ENCODE measurements around the gene FGD6. TPM values are rescaled to one million over a fixed set of nuclear protein-coding genes. Genes with fewer than 3 reads are reported as not detected.

FGD6 gene
- total RNA-seq, 3 donors from 2014 or later: 5.6 to 28.0 (median 13.1) TPM

DNA sequence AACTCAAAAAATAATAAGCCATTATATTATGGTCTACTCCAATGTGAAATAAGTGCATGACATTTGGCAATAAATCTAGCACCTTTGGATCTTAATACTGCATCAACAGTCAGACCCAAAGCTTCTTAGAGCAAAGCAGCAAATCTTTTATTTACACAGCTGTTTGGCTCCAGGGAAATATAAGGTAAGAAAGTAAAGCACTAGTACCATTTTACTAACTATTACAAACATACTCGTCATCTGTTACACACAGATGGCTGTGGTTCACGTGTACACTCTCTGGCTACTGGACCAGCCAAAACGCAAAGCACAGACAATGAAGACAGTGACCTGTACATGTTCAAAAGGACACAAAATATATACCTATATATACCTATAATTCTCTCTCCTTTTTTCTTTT, 2.8 kb downstream of the FGD6 start:
- no peak for DNase-seq (ENCODE audit: low spot score in 2 of 2)
- no peaks in the 10 kb centered on the region for H3K9me3 ChIP-seq
- no peaks in the 10 kb centered on the region for H3K36me3 ChIP-seq
- TF ChIP-seq POLR2A (IDR thresholded peaks at IDR 0.05) (no peak), POLR2AphosphoS5 (IDR thresholded peaks at IDR 0.05) (no peak), CTCF (IDR thresholded peaks at IDR 0.05) (no peak)
- H3K4me1 ChIP-seq: no peaks in the 10 kb centered on the region
- no peak overlapping the region for H3K4me3 ChIP-seq
- intact Hi-C loops (cut with DNase I; ENCODE audit: low total_unique reads): no loop called here
- no peak overlapping the region for H3K27ac ChIP-seq
- no peaks in the 10 kb centered on the region for H3K27me3 ChIP-seq

DNA sequence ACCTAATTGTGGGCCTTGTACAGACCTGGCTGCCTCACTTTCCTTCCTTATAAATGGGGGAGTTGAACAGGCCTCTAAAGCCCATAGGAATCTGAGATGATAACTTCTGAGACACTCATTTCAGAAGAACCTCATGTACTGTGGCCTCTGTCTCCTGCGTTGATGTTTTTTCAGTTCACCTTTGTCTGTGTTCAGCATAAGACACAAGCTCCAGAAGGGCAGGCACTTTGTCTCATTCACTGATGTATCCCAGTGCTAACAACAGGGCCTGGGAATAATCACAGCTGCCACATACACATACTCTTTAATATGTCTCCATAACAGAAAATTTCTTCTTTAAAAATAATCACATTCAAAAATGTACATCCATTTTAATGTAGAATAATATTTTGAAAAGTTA, 3.3 kb downstream of the FGD6 start:
- intact Hi-C loops (cut with DNase I; ENCODE audit: low total_unique reads): no loop called here
- Histone ChIP-seq H3K27ac (no peak overlapping the region), H3K36me3 (no peaks in the 10 kb centered on the region), H3K27me3 (no peaks in the 10 kb centered on the region), H3K4me1 (no peaks in the 10 kb centered on the region), H3K4me3 (no peak overlapping the region), H3K9me3 (no peaks in the 10 kb centered on the region)
- no peak for DNase-seq (ENCODE audit: low spot score in 2 of 2)
- TF ChIP-seq CTCF (IDR thresholded peaks at IDR 0.05) (no peak), POLR2AphosphoS5 (IDR thresholded peaks at IDR 0.05) (no peak), POLR2A (IDR thresholded peaks at IDR 0.05) (no peak)

DNA sequence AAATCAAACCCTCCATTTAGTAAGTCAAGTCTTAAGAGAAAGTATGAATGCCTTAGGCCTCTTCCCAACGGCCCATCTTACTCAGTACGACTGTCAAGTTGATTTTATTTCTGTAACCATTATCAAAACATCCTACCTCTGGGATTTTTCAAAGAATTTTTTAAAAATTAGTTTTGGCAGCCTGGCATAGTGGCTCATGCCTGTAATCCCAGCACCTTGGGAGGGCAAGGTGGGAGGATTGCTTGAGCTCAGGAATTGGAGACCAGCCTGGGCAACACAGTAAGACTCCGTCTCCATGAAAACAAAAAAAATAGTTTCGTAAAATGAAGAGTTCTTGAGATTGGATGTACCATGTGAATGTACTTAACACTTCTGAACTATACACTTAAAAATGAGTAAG, 4.1 kb downstream of the FGD6 start:
- no peaks in the 10 kb centered on the region for H3K9me3 ChIP-seq
- H3K27ac ChIP-seq: no peak overlapping the region
- no peak for DNase-seq (ENCODE audit: low spot score in 2 of 2)
- no peaks in the 10 kb centered on the region for H3K27me3 ChIP-seq
- TF ChIP-seq CTCF (IDR thresholded peaks at IDR 0.05) (no peak), POLR2AphosphoS5 (IDR thresholded peaks at IDR 0.05) (no peak)
- intact Hi-C loops (cut with DNase I; ENCODE audit: low total_unique reads): no loop called here
- no peak overlapping the region for H3K4me3 ChIP-seq
- no peaks in the 10 kb centered on the region for H3K4me1 ChIP-seq
- no peaks in the 10 kb centered on the region for H3K36me3 ChIP-seq

DNA sequence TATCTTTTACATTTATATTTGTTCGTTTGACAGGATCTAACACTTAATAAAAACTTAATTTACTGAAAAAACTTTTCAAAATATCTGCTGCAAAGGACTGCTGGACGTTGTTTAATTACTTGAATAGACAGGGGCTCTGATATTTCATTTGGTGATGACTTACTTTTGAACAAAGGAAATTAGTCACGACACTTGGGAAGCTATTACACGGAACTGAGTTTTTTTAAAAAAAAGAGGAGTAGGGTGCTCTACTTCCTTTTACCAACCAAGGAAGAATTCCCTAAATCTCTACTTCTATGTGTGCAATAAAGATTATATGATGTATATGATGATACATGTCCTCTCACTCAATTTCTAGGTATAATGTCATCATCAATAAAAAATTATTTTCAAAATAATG, 4.7 kb downstream of the FGD6 start:
- H3K4me3 ChIP-seq: no peak overlapping the region
- no peak for DNase-seq (ENCODE audit: low spot score in 2 of 2)
- intact Hi-C loops (cut with DNase I; ENCODE audit: low total_unique reads): no loop called here
- H3K36me3 ChIP-seq: no peaks in the 10 kb centered on the region
- H3K9me3 ChIP-seq: no peaks in the 10 kb centered on the region
- H3K27me3 ChIP-seq: no peaks in the 10 kb centered on the region
- TF ChIP-seq POLR2AphosphoS5 (IDR thresholded peaks at IDR 0.05) (no peak), CTCF (IDR thresholded peaks at IDR 0.05) (no peak), POLR2A (IDR thresholded peaks at IDR 0.05) (no peak)
- no peak overlapping the region for H3K27ac ChIP-seq
- no peaks in the 10 kb centered on the region for H3K4me1 ChIP-seq

GRCh38 chr12:95208678-95209077, 8.6 kb downstream of the FGD6 start:
- intact Hi-C loops (cut with DNase I; ENCODE audit: low total_unique reads): loop anchor here (5.0 kb wide), 1 partner anchor 901 kb away; no protein-coding TSS in a partner anchor
- no peak overlapping the region for H3K27ac ChIP-seq
- no peaks in the 10 kb centered on the region for H3K36me3 ChIP-seq
- peaks cover 0 to 6% of the 10 kb centered on the region in 2 donors for H3K4me1 ChIP-seq
- DNase-seq (ENCODE audit: low spot score in 2 of 2): no peak
- TF ChIP-seq POLR2AphosphoS5 (IDR thresholded peaks at IDR 0.05) (no peak), CTCF (IDR thresholded peaks at IDR 0.05) (no peak), POLR2A (IDR thresholded peaks at IDR 0.05) (no peak)
- no peaks in the 10 kb centered on the region for H3K27me3 ChIP-seq
- H3K4me3 ChIP-seq: no peak overlapping the region
- H3K9me3 ChIP-seq: no peaks in the 10 kb centered on the region

Data from breast epithelium (tissue), 4 donors.